IMR-90 (cell line): ENCODE data around the gene TWSG1. TPM values are rescaled to one million over a fixed set of nuclear protein-coding genes. Genes with fewer than 3 reads are reported as not detected.
A peak's percentile ranks its signal among the peaks of the same experiment; 100 is the strongest.

Source experiments
- ATAC-seq: fragments of 200-7000 bp; cut with Tn5 transposase; 2 replicates; pipeline ENCODE4 v1.9.1; 2020; ENCODE audit warnings: low read depth, mild to moderate bottlenecking, moderate library complexity
- BruUV-seq: library from RNA; stranded (reverse); fragments of 400-500 nt; replicated peaks from 2 replicates; lab custom pipeline; 2021; lab: Mats Ljungman, UMichigan
- CTCF ChIA-PET: fragments of 300-600 bp; formaldehyde crosslinking; extraction: SDS; loops from one replicate; lab custom pipeline; 2021; ENCODE audit warnings: antibody characterized with exemption; lab: Yijun Ruan, JAX
- POLR2A ChIA-PET: fragments of 300-600 bp; sonication (Branson Sonifier 250); formaldehyde crosslinking; loops from one replicate; lab custom pipeline; 2022; ENCODE audit warnings: antibody characterized with exemption; ENCODE audit not compliant: unreplicated experiment; lab: Charles Lee
- DNase-seq: peaks from one replicate; pipeline ENCODE4 v3.0.0; 2013
- H2AFZ ChIP-seq: replicated peaks from 2 replicates; pipeline ENCODE3; 2013; ENCODE audit warnings: low read length, mild to moderate bottlenecking; ENCODE audit not compliant: poor library complexity
- H2AK5ac ChIP-seq: 2 replicates; pipeline ENCODE4 v1.6.1; 2013; ENCODE audit warnings: low read depth, low read length, inconsistent platforms
- H2AK9ac ChIP-seq: replicated peaks from 2 replicates; pipeline ENCODE3; 2013; ENCODE audit warnings: mild to moderate bottlenecking, low read depth, low read length, moderate library complexity; ENCODE audit not compliant: poor library complexity
- H2BK120ac ChIP-seq: 2 replicates; pipeline ENCODE4 v1.6.1; 2013; ENCODE audit warnings: low read depth, low read length, inconsistent platforms
- H2BK15ac ChIP-seq: 3 replicates; pipeline ENCODE4 v1.6.1; 2013; ENCODE audit warnings: low read depth, low read length, inconsistent platforms
- H2BK20ac ChIP-seq: 2 replicates; pipeline ENCODE4 v1.6.1; 2013; ENCODE audit warnings: low read depth, mild to moderate bottlenecking, inconsistent platforms, low read length, moderate library complexity
- H2BK5ac ChIP-seq: 2 replicates; pipeline ENCODE4 v1.6.1; 2013; ENCODE audit warnings: mild to moderate bottlenecking, low read depth, low read length, inconsistent platforms; ENCODE audit not compliant: poor library complexity, severe bottlenecking
- H3K14ac ChIP-seq: replicated peaks from 2 replicates; pipeline ENCODE4 v1.6.1; 2013; ENCODE audit warnings: low read depth, low read length, inconsistent platforms
- H3K18ac ChIP-seq: 2 replicates; pipeline ENCODE4 v1.6.1; 2013; ENCODE audit warnings: low read depth, low read length, control low read depth
- H3K23ac ChIP-seq: 2 replicates; pipeline ENCODE4 v1.6.1; 2013; ENCODE audit warnings: low read depth, low read length, inconsistent platforms
- H3K27ac ChIP-seq: 2 replicates; pipeline ENCODE4 v1.5.1; 2013; ENCODE audit warnings: mild to moderate bottlenecking, control low read depth, low read length; ENCODE audit not compliant: insufficient read depth
- H3K27me3 ChIP-seq: 2 replicates; pipeline ENCODE4 v1.6.1; 2013; ENCODE audit warnings: low read length; ENCODE audit not compliant: control insufficient read depth, insufficient read depth
- H3K36me3 ChIP-seq: 2 replicates; pipeline ENCODE4 v1.6.1; 2013; ENCODE audit warnings: low read length, mixed read lengths; ENCODE audit not compliant: control insufficient read depth, insufficient read depth
- H3K4ac ChIP-seq: 2 replicates; pipeline ENCODE4 v1.6.1; 2013; ENCODE audit warnings: low read depth, low read length, inconsistent platforms
- H3K4me1 ChIP-seq: 2 replicates; pipeline ENCODE4 v1.6.1; 2013; ENCODE audit warnings: low read length, mixed read lengths; ENCODE audit not compliant: control insufficient read depth, insufficient read depth
- H3K4me2 ChIP-seq: 2 replicates; pipeline ENCODE4 v1.6.1; 2013; ENCODE audit warnings: low read depth, mild to moderate bottlenecking, control low read depth, low read length, moderate library complexity
- H3K4me3 ChIP-seq: 2 replicates; pipeline ENCODE4 v1.5.1; 2013; ENCODE audit warnings: low read depth, mild to moderate bottlenecking, control low read depth, low read length, moderate library complexity; ENCODE audit not compliant: insufficient read depth
- H3K56ac ChIP-seq: 2 replicates; pipeline ENCODE4 v1.6.1; 2013; ENCODE audit warnings: low read length, inconsistent platforms; ENCODE audit not compliant: insufficient read depth; ENCODE audit errors: extremely low read depth
- H3K79me1 ChIP-seq, 2 experiments: 2 replicates each; pipeline ENCODE4 v1.6.1; 2013; ENCODE audit warnings: low read length in 2 of 2, inconsistent platforms in 1 of 2, low read depth in 1 of 2
- H3K9ac ChIP-seq: 2 replicates; pipeline ENCODE4 v1.6.1; 2013; ENCODE audit warnings: low read depth, low read length, control low read depth
- H3K9me1 ChIP-seq: 2 replicates; pipeline ENCODE4 v1.6.1; 2013; ENCODE audit warnings: low read length, inconsistent platforms; ENCODE audit not compliant: insufficient read depth
- H3K9me3 ChIP-seq: 2 replicates; pipeline ENCODE4 v1.6.1; 2013; ENCODE audit warnings: low read length; ENCODE audit not compliant: control insufficient read depth, insufficient read depth
- H4K20me1 ChIP-seq: 2 replicates; pipeline ENCODE4 v1.6.1; 2013; ENCODE audit warnings: low read length, inconsistent platforms; ENCODE audit not compliant: insufficient read depth
- H4K5ac ChIP-seq: 2 replicates; pipeline ENCODE4 v1.6.1; 2013; ENCODE audit warnings: mild to moderate bottlenecking, low read depth, low read length, control low read depth
- H4K8ac ChIP-seq, 2 experiments: 2 replicates each; pipeline ENCODE4 v1.6.1; 2013; ENCODE audit warnings: low read depth in 2 of 2, low read length in 2 of 2, control low read depth in 1 of 2, inconsistent platforms in 1 of 2
- H4K91ac ChIP-seq: 2 replicates; pipeline ENCODE4 v1.6.1; 2013; ENCODE audit warnings: low read depth, low read length, inconsistent platforms; ENCODE audit not compliant: insufficient read depth
- MAFK ChIP-seq: IDR thresholded peaks from 2 replicates; pipeline ENCODE4 v1.6.1; 2012; ENCODE audit warnings: low read depth, low read length, improper control_type of control experiment
- SMC3 ChIP-seq: fragments of 150-350 bp; IDR thresholded peaks from 2 replicates; pipeline ENCODE4 v1.6.1; 2016; ENCODE audit warnings: low read depth, mild to moderate bottlenecking, antibody characterized with exemption, low read length, moderate library complexity
- dilution Hi-C: fragments of 300-500 bp; cut with HindIII; formaldehyde crosslinking; loops from one replicate; pipeline ENCODE4 v1.14.3; 2018; ENCODE audit warnings: low sequenced_read_pairs; ENCODE audit not compliant: unreplicated experiment
- in situ Hi-C: fragments of 300-500 bp; cut with MboI; formaldehyde crosslinking; loops from 3 replicates; pipeline ENCODE4 v1.14.3; 2019; ENCODE audit warnings: low sequenced_read_pairs, inconsistent platforms, mixed read lengths
- intact Hi-C: fragments of 100-400 bp; cut with micrococcal nuclease; formaldehyde crosslinking; loops from 2 replicates; pipeline ENCODE4 v1.10.0; 2022
- polyA plus RNA-seq, 3 experiments: library from polyadenylated mRNA; depleted of rRNA; stranded (reverse); fragments of >200 nt; gene quantifications; 2 replicates each; pipeline ENCODE4 v1.2.3, GENCODE V29; 2012; ENCODE audit warnings: low replicate concordance in 1 of 3
- total RNA-seq: library from RNA; depleted of rRNA; stranded (reverse); fragments of >200 nt; gene quantifications from 2 replicates; pipeline ENCODE4 v1.2.3, GENCODE V29; 2012

Gene TWSG1
- total and polyA plus RNA-seq, 2 of the 4 experiments (the other 2 are of a cell fraction): 80.4 to 115 TPM

DNA sequence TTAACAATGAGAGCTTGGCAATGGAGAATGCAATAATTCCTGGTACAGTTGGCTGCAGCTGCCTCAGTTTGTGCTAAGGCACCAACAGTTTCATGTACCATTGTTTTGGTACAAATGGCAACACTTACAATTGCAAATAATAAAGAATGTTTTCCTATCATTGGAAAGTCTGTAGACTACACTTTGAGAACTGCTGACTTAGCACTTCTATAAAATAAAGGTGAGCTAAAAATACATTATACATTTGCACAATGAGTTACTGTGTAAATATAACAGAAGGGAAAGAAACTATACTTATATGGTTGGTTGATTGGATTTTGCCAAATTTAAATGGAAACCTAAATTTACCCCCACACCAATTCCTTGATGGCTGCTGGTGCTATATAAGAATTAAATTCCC lies 44.9 kb upstream of the TWSG1 start:
- H3K9ac ChIP-seq: no peak overlapping the region
- peak overlapping the region; percentile 61 for H2AK9ac ChIP-seq
- TF ChIP-seq MAFK (peak; percentile 100), SMC3 (no peak)
- H3K27ac ChIP-seq: peak overlapping the region; percentile 93; the same call in 1 of the 2 replicates
- peak overlapping the region; percentile 94 for H3K18ac ChIP-seq
- H4K8ac ChIP-seq: peak overlapping the region in 1 of 2 experiments; percentile 83; a peak in 3 of 4 replicates
- no peaks in the 10 kb centered on the region for H3K79me1 ChIP-seq
- BruUV-seq: no TSS peak
- peak overlapping the region; percentile 79; the same call in 1 of the 2 replicates for H3K56ac ChIP-seq
- H4K20me1 ChIP-seq: no peaks in the 10 kb centered on the region
- H3K27me3 ChIP-seq: no peaks in the 10 kb centered on the region
- peak overlapping the region; percentile 93 for H2BK120ac ChIP-seq
- H3K9me3 ChIP-seq: peaks cover 6% of the 10 kb centered on the region
- dilution Hi-C loops: no loop called here
- peak overlapping the region; percentile 96 for H2BK20ac ChIP-seq
- H2BK5ac ChIP-seq: peak overlapping the region; percentile 99
- no peak overlapping the region for H3K4me2 ChIP-seq
- ATAC-seq: no peak; the same call in 1 of the 2 replicates
- peak overlapping the region; percentile 88; the same call in 1 of the 2 replicates for H2AK5ac ChIP-seq
- H2BK15ac ChIP-seq: peak overlapping the region; percentile 49; the same call in 2 of the 3 replicates
- 0 out of 2 replicates have a peak, but pooled peaks cover 3% of the 10 kb centered on the region for H3K9me1 ChIP-seq
- H4K91ac ChIP-seq: peak overlapping the region; percentile 75
- peak overlapping the region; percentile 96 for H4K5ac ChIP-seq
- peak overlapping the region; percentile 79; the same call in 1 of the 2 replicates for H3K23ac ChIP-seq
- ChIA-PET CTCF (no interaction called here), POLR2A (interaction anchor here (1.0 kb wide), 1 partner anchor 49 kb away, joined by 3 read pairs; no protein-coding TSS in a partner anchor)
- no peak overlapping the region for H3K4me3 ChIP-seq
- no peak for DNase-seq
- H2AFZ ChIP-seq: no peak overlapping the region
- peak overlapping the region; percentile 93 for H3K4ac ChIP-seq
- in situ Hi-C loops: no loop called here
- intact Hi-C loops: loop anchor here (5.0 kb wide), 1 partner anchor 43 kb away; the partner anchor contains the start of gene TWSG1
- 0 out of 2 replicates have a peak, but pooled peaks cover 3% of the 10 kb centered on the region for H3K36me3 ChIP-seq
- H3K14ac ChIP-seq: peak overlapping the region; percentile 91
- H3K4me1 ChIP-seq: peaks cover 8% of the 10 kb centered on the region
